Measurements from ENCODE around the gene HRCT1.

Gene HRCT1

DNA sequence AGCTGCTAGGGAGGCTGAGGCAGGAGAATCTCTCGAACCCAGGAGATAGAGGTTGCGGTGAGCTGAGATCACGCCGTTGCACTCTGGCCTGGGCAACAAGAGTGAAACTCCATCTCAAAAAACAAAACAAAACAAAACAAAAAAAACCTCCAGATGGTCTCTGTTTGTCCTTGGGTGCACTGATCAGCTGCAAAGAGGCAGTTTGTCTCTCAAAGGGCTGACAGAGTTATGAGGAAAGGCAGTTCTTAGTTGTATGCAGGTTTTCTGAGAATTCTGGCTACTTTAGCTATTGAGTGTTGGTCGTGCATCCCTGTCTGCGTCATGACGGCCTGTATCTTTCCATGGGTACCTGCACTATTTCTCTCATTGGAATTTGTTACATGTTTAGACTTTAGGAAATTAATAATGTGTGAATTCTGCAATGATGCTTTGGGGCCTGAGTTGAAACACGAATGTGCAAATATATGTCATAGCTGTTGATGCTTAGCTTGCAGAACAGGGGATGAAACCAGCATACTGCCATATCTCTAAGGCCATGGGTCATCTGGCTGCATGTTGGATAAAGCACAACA lies 33.8 kb downstream of the HRCT1 start:
- H3K4me3 ChIP-seq (ENCODE audit: low read depth, low read length): no peak overlapping the region
- TF ChIP-seq, protein P1, sequence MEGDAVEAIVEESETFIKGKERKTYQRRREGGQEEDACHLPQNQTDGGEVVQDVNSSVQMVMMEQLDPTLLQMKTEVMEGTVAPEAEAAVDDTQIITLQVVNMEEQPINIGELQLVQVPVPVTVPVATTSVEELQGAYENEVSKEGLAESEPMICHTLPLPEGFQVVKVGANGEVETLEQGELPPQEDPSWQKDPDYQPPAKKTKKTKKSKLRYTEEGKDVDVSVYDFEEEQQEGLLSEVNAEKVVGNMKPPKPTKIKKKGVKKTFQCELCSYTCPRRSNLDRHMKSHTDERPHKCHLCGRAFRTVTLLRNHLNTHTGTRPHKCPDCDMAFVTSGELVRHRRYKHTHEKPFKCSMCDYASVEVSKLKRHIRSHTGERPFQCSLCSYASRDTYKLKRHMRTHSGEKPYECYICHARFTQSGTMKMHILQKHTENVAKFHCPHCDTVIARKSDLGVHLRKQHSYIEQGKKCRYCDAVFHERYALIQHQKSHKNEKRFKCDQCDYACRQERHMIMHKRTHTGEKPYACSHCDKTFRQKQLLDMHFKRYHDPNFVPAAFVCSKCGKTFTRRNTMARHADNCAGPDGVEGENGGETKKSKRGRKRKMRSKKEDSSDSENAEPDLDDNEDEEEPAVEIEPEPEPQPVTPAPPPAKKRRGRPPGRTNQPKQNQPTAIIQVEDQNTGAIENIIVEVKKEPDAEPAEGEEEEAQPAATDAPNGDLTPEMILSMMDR (IDR thresholded peaks at IDR 0.05; ENCODE audit: low read depth, low read length): no peak
- DNase-seq (ENCODE audit: low read depth, low spot score): no peak
- in situ Hi-C loops (cut with HindIII; ENCODE audit: low sequenced_read_pairs): no loop called here

DNA sequence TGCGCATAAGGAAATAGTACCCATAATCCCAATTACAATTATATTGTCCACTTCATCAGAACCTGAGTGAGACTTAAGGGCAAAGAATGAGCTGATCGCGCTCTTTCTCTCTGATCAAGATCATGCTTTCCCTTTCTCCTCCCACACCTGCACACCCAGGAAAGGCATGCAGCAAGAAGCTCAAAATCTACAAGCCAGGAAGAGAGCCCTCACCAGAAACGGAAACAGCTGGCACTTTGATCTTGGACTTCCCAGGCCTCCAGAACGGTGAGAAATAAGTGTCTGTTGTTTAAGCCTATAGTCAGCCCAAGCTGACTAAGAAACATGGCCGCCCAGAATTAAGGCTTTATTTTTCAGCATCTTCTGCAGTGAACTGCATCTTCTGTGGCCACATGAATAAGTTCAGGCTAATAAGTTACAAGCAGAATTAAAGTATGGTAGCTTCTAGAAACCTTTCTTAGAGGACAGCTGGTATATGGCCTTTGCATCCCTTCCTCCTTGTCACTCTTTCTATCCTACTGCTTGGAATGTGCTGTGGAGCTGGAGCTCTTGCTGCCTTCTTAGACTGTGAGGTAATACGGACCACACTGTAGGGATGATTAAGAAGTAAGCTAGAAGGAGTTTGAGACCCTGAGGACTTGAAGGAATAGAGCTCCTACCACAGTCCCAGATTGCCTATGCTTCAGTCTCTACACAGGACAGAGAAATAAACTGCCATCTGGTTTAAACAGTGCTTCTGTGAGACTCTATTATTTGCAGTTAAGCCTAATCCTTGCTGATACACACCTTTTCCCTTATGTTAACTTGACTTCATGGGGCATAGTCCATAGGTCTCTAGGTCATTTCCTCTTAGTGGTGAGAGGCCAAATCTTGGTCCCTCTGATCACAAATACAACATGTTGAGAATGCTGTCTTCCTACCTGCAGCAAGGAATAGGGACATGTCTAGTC lies 34.7 kb downstream of the HRCT1 start:
- H3K4me3 ChIP-seq (ENCODE audit: low read depth, low read length): no peak overlapping the region
- TF ChIP-seq, protein P1 (IDR thresholded peaks at IDR 0.05; ENCODE audit: low read depth, low read length): no peak
- in situ Hi-C loops (cut with HindIII; ENCODE audit: low sequenced_read_pairs): no loop called here
- no peak for DNase-seq (ENCODE audit: low read depth, low spot score)

DNA sequence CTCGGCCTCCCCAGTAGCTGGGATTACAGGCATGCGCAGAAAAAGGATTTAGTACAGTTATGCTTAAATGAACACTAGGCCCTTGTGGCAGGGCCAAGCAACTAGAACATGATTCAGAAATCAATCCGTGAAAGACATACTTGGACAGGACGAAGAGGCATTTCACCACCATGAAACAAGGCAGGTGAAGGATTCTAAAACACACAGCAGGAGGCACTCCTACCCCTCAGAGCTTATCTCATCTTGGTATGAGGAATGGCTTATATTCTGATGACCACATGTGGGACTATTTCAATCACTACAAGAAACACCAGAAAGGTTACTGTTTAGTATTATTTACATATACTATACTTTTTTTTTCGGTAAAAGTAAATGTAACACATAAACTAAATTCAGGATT lies 36.3 kb downstream of the HRCT1 start:
- H3K4me3 ChIP-seq (ENCODE audit: low read depth, low read length): no peak overlapping the region
- TF ChIP-seq, protein P1 (IDR thresholded peaks at IDR 0.05; ENCODE audit: low read depth, low read length): no peak
- in situ Hi-C loops (cut with HindIII; ENCODE audit: low sequenced_read_pairs): no loop called here
- DNase-seq (ENCODE audit: low read depth, low spot score): no peak

DNA sequence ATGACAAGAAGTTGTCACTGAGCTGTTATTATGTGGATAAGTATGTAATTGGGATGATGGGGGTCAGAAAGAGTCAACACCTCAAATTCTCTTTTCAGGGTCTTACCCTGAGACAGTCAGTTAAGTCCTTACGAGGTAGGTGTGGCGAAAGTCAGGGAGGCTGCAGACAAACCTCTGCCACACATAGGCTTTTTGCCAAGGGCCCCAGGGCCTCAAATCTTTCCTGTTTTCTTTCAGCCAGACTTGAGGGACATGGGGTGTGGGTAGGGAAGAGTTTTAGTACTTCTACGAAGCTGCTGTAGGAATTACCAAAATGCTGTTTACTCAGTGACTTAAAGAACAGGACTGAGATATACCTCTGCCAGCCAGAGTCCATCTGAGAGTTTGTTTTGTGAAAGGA lies 38.2 kb downstream of the HRCT1 start:
- TF ChIP-seq, protein P1 (IDR thresholded peaks at IDR 0.05; ENCODE audit: low read depth, low read length): no peak
- in situ Hi-C loops (cut with HindIII; ENCODE audit: low sequenced_read_pairs): no loop called here
- no peak for DNase-seq (ENCODE audit: low read depth, low spot score)
- H3K4me3 ChIP-seq (ENCODE audit: low read depth, low read length): no peak overlapping the region

DNA sequence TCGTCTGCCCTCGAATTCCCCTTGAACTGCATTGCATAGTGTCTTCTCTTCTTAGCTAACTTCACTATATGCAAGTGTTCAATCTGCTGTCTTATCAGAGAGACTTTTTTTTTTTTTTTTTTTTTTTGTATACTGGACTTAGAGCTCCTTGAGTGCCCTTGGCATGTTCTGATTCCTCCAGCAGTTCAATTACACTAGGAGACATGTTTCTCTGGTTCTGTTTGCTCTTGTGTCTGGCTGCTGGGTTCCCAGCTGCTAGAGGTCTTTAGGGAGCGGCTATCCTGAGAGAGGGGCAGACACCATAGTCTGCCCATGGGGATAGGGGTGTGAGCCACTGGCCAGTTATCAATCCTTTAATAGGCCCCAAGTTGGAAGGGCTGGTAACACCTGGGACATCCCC lies 38.8 kb downstream of the HRCT1 start:
- DNase-seq (ENCODE audit: low read depth, low spot score): no peak
- TF ChIP-seq, protein P1 (IDR thresholded peaks at IDR 0.05; ENCODE audit: low read depth, low read length): no peak
- no peak overlapping the region for H3K4me3 ChIP-seq (ENCODE audit: low read depth, low read length)
- in situ Hi-C loops (cut with HindIII; ENCODE audit: low sequenced_read_pairs): no loop called here

DNA sequence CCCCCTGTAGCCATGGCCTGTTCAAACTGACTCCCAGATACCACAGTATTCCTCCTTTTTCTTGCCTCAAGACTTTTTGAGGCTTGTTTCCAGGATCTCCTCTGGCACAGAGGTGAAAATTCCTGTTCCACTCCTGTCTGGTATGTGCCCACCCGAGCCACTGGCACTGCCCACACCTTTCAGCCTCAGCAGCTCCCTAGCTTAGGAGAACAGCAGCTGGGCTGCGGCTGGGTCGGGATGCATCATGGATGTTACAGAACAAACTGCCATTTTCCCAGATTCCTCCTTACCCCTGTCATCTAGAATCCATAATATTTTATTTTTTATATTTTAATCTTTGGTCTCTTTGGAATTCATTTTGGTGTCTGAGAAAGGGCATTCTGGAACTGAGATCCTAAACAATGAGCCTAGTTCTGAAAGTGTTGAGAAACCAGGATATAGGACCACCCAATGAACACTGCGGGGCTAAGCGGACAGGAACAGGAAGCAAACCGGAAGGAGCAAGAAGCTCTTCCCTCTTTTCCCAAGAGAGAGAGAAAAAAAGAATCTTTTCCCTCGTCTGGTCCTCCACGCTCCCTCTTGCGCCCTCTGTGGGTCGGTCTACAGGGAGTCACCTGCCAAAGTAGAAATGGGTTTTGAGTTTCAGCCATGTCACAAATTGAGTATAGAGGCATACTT lies 39.5 kb downstream of the HRCT1 start:
- in situ Hi-C loops (cut with HindIII; ENCODE audit: low sequenced_read_pairs): no loop called here
- TF ChIP-seq, protein P1 (IDR thresholded peaks at IDR 0.05; ENCODE audit: low read depth, low read length): peak; percentile 96
- H3K4me3 ChIP-seq (ENCODE audit: low read depth, low read length): peak overlapping the region; percentile 17
- DNase-seq (ENCODE audit: low read depth, low spot score): peak; percentile 85
